GM12878 (cell line): ENCODE results near the gene TMEM209. TPM values are rescaled to one million over a fixed set of nuclear protein-coding genes. Genes with fewer than 3 reads are reported as not detected.

ENCODE experiments used
- ATAC-seq: fragments of 200-7000 bp; cut with Tn5 transposase; 3 replicates; pipeline ENCODE4 v1.9.1; 2020; ENCODE audit warnings: mild to moderate bottlenecking, moderate library complexity
- BruUV-seq: library from RNA; stranded (reverse); fragments of 400-500 nt; replicated peaks from 2 replicates; lab custom pipeline; 2021; lab: Mats Ljungman, UMichigan
- CTCF ChIA-PET: fragments of 300-600 bp; sonication (Branson Sonifier 250); formaldehyde crosslinking; extraction: SDS; loops from one replicate; lab custom pipeline; 2021; ENCODE audit warnings: inconsistent platforms; lab: Yijun Ruan, JAX
- POLR2A ChIA-PET: fragments of 350-600 bp; formaldehyde crosslinking; extraction: SDS; loops from one replicate; lab custom pipeline; 2021; ENCODE audit warnings: inconsistent platforms; lab: Charles Lee
- RAD21 ChIA-PET: fragments of 300-600 bp; sonication (Branson Sonifier 250); formaldehyde crosslinking; loops from one replicate; lab custom pipeline; 2023; ENCODE audit warnings: antibody characterized with exemption; ENCODE audit not compliant: unreplicated experiment; lab: Charles Lee
- SMC1A ChIA-PET: fragments of 300-600 bp; sonication (Branson Sonifier 250); formaldehyde crosslinking; loops from one replicate; lab custom pipeline; 2023; ENCODE audit not compliant: unreplicated experiment, uncharacterized antibody; lab: Charles Lee
- DNase-seq: peaks from one replicate; pipeline ENCODE4 v3.0.0-alpha.2; 2011; ENCODE audit warnings: low read depth, low spot score
- FAIRE-seq: peaks from 3 replicates; lab custom pipeline; 2011; peaks lifted over from hg19 to GRCh38; lab: Jason Lieb, UNC
- H2AFZ ChIP-seq: 2 replicates; pipeline ENCODE4 v1.6.0; 2011; ENCODE audit warnings: low read depth, low read length, control low read depth; ENCODE audit not compliant: control insufficient read depth
- H3K27ac ChIP-seq: 2 replicates; pipeline ENCODE4 v1.5.1; 2011; ENCODE audit warnings: control low read depth; ENCODE audit not compliant: control insufficient read depth, insufficient read depth
- H3K27me3 ChIP-seq, 2 experiments: replicated peaks in 1 of 2; 2 replicates each; pipeline versions ENCODE4 v1.6.0 to v1.6.1; 2011; ENCODE audit warnings: low read length in 1 of 2; ENCODE audit not compliant: control insufficient read depth in 2 of 2, insufficient read depth in 2 of 2
- H3K36me3 ChIP-seq, 2 experiments: 2 replicates each; pipeline ENCODE4 v1.5.1; 2011; ENCODE audit warnings: low read length in 1 of 2; ENCODE audit not compliant: control insufficient read depth in 2 of 2, insufficient read depth in 2 of 2
- H3K4me1 ChIP-seq: 2 replicates; pipeline ENCODE4 v1.6.1; 2011; ENCODE audit warnings: mild to moderate bottlenecking, low read length, moderate library complexity, mixed read lengths; ENCODE audit not compliant: control insufficient read depth, insufficient read depth
- H3K4me2 ChIP-seq: 2 replicates; pipeline ENCODE4 v1.6.0; 2011; ENCODE audit warnings: control low read depth; ENCODE audit not compliant: control insufficient read depth, insufficient read depth
- H3K4me3 ChIP-seq: fragments of 200-600 bp; sonication (generic); 2 replicates; pipeline ENCODE4 v1.5.1; 2016
- H3K79me2 ChIP-seq: 2 replicates; pipeline ENCODE4 v1.6.0; 2011; ENCODE audit warnings: low read length; ENCODE audit not compliant: control insufficient read depth, insufficient read depth
- H3K9ac ChIP-seq: 2 replicates; pipeline ENCODE4 v1.8.0; 2011; ENCODE audit warnings: low read length, control low read depth, mixed read lengths; ENCODE audit not compliant: control insufficient read depth, insufficient read depth
- H3K9me3 ChIP-seq: replicated peaks from 3 replicates; pipeline ENCODE4 v1.5.1; 2011; ENCODE audit warnings: mild to moderate bottlenecking, low read length; ENCODE audit not compliant: control insufficient read depth, insufficient read depth
- H4K20me1 ChIP-seq: 2 replicates; pipeline ENCODE4 v1.6.0; 2011; ENCODE audit not compliant: control insufficient read depth, insufficient read depth
- E2F8 ChIP-seq: fragments of 450-650 bp; IDR thresholded peaks from 2 replicates; pipeline ENCODE4 v1.6.1; 2018; ENCODE audit warnings: mild to moderate bottlenecking, low read depth, moderate library complexity; ENCODE audit not compliant: partially characterized antibody
- FOS ChIP-seq: IDR thresholded peaks from 3 replicates; pipeline ENCODE4 v1.6.1; 2011; ENCODE audit warnings: borderline replicate concordance; ENCODE audit not compliant: insufficient read length; ENCODE audit errors: extremely low read depth
- MEF2B ChIP-seq: fragments of 450-650 bp; IDR thresholded peaks from 2 replicates; pipeline ENCODE4 v1.6.1; 2018; ENCODE audit warnings: mild to moderate bottlenecking, moderate library complexity; ENCODE audit not compliant: partially characterized antibody, poor library complexity, severe bottlenecking
- RAD21 ChIP-seq: IDR thresholded peaks from 2 replicates; pipeline ENCODE4 v1.6.1; 2011; ENCODE audit warnings: mild to moderate bottlenecking, low read depth, low read length, moderate library complexity; ENCODE audit not compliant: insufficient read depth
- WGBS: methylation state at CpG from one replicate; pipeline ENCODE4 v1.1.6; 2016; ENCODE audit warnings: low lambda C conversion rate; ENCODE audit not compliant: insufficient replicate concordance, insufficient coverage; ENCODE audit errors: missing lambda C conversion rate; 5-methylcytosine and 5-hydroxymethylcytosine counted together
- in situ Hi-C: fragments of 300-500 bp; cut with MboI; formaldehyde crosslinking; loops from 9 replicates; pipeline ENCODE4 v1.14.3; 2018; ENCODE audit warnings: mixed read lengths
- intact Hi-C: fragments of 100-400 bp; cut with micrococcal nuclease; formaldehyde crosslinking; loops from one replicate; pipeline ENCODE4 v1.14.2; 2022; ENCODE audit not compliant: unreplicated experiment
- polyA plus RNA-seq, 11 experiments: library from polyadenylated mRNA; depleted of rRNA in 4 of 11; unstranded in 6 of 11; stranded (reverse) in 5 of 11; fragments of >200 nt; fragmentation: Nextera tagmentation in 4 of 11; fragmentation: Illumina TruSeq in 1 of 11; extraction: Ambion mirVana in 4 of 11; extraction: Trizol in 1 of 11; gene quantifications; 1 replicate in 1 of 11; 2 replicates in 10 of 11; pipeline versions ENCODE4 v1.2.1 to v1.2.3, GENCODE V29; 2011 to 2016; ENCODE audit warnings: inconsistent platforms in 2 of 11, missing spikeins in 2 of 11, low read depth in 1 of 11
- total RNA-seq, 4 experiments: library from RNA; depleted of rRNA in 3 of 4; stranded (reverse); fragments of >200 nt in 3 of 4; fragmentation: Illumina TruSeq in 1 of 4; extraction: Trizol in 1 of 4; gene quantifications; 2 replicates each; pipeline versions ENCODE4 v1.2.1 to v1.2.3, GENCODE V29; 2013 to 2021

Gene TMEM209
- total and polyA plus RNA-seq, 10 of the 15 experiments (the other 5 are each of a cell fraction or from before 2014, with no cell fraction given): 22.1 to 41.2 (median 35.1) TPM

GRCh38 chr7:130208516-130208915 lies 3.3 kb upstream of the TMEM209 start:
- 38% methylated on average over 2 of the region's 2 CpGs for WGBS
- DNase-seq (no peak), ATAC-seq (no peak), FAIRE-seq (no peak)
- CTCF ChIA-PET: interaction anchor here (1.1 to 1.2 kb wide), 2 partner anchors 35 to 138 kb away, joined by 3 read pairs; no protein-coding TSS in a partner anchor
- POLR2A ChIA-PET: interaction anchor here (0.5 to 0.6 kb wide), 2 partner anchors 184 to 1008 kb away, joined by 3 to 4 read pairs; no protein-coding TSS in a partner anchor
- TF ChIP-seq FOS: no peak
- TF ChIP-seq E2F8: no peak
- TF ChIP-seq MEF2B: no peak
- TF ChIP-seq RAD21: no peak
- Histone ChIP-seq H3K9ac (no peak overlapping the region), H4K20me1 (no peaks in the 10 kb centered on the region), H3K4me2 (no peak overlapping the region), H3K27ac (no peak overlapping the region), H3K4me1 (no peaks in the 10 kb centered on the region), H3K79me2 (peaks cover 12% of the 10 kb centered on the region), H3K9me3 (no peaks in the 10 kb centered on the region), H2AFZ (no peak overlapping the region), H3K4me3 (no peak overlapping the region), H3K36me3 (no peaks in the 10 kb centered on the region), H3K27me3 (no peaks in the 10 kb centered on the region)
- intact Hi-C loops: no loop called here
- SMC1A ChIA-PET: interaction anchor here (1.3 to 2.1 kb wide), 2 partner anchors 20 to 136 kb away, joined by 3 to 9 read pairs; no protein-coding TSS in a partner anchor
- RAD21 ChIA-PET: no interaction called here
- BruUV-seq: no TSS peak
- in situ Hi-C loops: no loop called here
